Measurements from ENCODE around the gene BATF3.

DNA sequence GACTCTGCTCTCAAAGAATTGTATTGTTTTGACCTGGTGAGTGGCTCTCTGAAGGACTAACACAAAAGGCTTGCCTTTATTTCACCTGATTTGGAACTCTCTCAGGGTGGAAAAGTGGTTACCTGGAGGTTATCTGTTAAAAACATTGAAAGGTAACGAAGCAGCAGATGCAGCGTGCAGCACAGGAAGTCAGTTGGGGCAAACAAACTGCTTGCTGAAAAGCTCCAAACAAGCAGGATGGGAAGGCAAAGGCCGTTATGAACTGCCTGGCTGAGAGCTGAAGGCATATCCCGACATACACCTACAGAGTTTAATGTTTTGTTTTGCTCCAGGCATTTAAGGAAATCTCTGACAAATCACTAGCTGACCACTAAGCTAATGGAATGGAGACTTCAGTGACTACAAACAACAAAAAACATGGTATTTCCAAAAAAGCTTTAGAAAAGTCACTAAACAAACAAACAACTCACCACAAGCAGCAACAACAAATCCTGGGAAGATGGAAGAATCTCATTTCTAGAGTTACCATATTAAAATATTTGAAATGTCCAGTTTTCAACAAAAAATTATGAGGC, 44.3 kb upstream of the BATF3 start:
- TF ChIP-seq, protein P1, sequence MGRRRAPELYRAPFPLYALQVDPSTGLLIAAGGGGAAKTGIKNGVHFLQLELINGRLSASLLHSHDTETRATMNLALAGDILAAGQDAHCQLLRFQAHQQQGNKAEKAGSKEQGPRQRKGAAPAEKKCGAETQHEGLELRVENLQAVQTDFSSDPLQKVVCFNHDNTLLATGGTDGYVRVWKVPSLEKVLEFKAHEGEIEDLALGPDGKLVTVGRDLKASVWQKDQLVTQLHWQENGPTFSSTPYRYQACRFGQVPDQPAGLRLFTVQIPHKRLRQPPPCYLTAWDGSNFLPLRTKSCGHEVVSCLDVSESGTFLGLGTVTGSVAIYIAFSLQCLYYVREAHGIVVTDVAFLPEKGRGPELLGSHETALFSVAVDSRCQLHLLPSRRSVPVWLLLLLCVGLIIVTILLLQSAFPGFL (CRISPR knock-in tag; IDR thresholded peaks at IDR 0.05; ENCODE audit: borderline replicate concordance), result no peak
- TF ChIP-seq, protein P2, sequence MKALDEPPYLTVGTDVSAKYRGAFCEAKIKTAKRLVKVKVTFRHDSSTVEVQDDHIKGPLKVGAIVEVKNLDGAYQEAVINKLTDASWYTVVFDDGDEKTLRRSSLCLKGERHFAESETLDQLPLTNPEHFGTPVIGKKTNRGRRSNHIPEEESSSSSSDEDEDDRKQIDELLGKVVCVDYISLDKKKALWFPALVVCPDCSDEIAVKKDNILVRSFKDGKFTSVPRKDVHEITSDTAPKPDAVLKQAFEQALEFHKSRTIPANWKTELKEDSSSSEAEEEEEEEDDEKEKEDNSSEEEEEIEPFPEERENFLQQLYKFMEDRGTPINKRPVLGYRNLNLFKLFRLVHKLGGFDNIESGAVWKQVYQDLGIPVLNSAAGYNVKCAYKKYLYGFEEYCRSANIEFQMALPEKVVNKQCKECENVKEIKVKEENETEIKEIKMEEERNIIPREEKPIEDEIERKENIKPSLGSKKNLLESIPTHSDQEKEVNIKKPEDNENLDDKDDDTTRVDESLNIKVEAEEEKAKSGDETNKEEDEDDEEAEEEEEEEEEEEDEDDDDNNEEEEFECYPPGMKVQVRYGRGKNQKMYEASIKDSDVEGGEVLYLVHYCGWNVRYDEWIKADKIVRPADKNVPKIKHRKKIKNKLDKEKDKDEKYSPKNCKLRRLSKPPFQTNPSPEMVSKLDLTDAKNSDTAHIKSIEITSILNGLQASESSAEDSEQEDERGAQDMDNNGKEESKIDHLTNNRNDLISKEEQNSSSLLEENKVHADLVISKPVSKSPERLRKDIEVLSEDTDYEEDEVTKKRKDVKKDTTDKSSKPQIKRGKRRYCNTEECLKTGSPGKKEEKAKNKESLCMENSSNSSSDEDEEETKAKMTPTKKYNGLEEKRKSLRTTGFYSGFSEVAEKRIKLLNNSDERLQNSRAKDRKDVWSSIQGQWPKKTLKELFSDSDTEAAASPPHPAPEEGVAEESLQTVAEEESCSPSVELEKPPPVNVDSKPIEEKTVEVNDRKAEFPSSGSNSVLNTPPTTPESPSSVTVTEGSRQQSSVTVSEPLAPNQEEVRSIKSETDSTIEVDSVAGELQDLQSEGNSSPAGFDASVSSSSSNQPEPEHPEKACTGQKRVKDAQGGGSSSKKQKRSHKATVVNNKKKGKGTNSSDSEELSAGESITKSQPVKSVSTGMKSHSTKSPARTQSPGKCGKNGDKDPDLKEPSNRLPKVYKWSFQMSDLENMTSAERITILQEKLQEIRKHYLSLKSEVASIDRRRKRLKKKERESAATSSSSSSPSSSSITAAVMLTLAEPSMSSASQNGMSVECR (CRISPR knock-in tag; IDR thresholded peaks at IDR 0.05; ENCODE audit: borderline replicate concordance), result no peak
- TF ChIP-seq, protein P3, sequence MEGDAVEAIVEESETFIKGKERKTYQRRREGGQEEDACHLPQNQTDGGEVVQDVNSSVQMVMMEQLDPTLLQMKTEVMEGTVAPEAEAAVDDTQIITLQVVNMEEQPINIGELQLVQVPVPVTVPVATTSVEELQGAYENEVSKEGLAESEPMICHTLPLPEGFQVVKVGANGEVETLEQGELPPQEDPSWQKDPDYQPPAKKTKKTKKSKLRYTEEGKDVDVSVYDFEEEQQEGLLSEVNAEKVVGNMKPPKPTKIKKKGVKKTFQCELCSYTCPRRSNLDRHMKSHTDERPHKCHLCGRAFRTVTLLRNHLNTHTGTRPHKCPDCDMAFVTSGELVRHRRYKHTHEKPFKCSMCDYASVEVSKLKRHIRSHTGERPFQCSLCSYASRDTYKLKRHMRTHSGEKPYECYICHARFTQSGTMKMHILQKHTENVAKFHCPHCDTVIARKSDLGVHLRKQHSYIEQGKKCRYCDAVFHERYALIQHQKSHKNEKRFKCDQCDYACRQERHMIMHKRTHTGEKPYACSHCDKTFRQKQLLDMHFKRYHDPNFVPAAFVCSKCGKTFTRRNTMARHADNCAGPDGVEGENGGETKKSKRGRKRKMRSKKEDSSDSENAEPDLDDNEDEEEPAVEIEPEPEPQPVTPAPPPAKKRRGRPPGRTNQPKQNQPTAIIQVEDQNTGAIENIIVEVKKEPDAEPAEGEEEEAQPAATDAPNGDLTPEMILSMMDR (IDR thresholded peaks at IDR 0.05), result no peak
- no peak for TF ChIP-seq ETV6 (CRISPR knock-in tag; IDR thresholded peaks at IDR 0.05)
- no peak for TF ChIP-seq ELF4 (CRISPR knock-in tag; IDR thresholded peaks at IDR 0.05; ENCODE audit: low read depth)
